ENCODE measurements around the gene WDCP. TPM values are rescaled to one million over a fixed set of nuclear protein-coding genes. Genes with fewer than 3 reads are reported as not detected.

WDCP gene
- total and polyA plus RNA-seq, 10 of the 15 experiments (the other 5 are each of a cell fraction or from before 2014, with no cell fraction given): 5.5 to 21.3 (median 13.2) TPM

DNA sequence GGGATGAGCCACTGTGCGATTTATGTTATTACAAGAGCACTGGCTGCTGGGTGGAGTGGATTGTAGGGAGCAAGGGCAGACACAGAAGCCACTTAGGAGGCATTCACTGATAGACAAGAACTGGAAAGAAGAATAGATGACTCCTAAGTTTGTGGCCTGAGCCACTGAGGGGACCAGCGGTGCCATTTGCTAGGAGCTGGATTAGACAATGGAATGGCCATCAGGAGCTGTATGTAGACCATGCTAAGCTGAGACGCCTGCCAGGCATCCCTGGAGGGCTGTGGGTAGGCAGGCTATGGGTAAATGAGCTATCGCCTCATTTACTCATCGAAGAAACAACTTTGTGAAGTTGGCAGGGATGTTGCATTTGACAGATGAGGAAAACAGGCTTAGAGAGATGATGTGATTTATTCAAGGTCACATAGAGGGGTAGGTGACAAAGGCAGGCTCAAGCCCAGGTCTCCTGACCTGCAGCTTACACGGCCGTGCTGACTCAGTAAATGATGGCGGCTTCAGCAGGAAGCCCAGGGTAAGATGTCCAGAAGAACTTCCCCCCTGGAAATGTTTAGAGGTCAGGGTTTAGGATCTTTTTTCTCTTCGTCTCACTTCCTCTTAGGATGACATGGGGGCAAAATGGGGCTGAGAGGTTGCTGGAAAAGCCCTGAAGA, 34.5 kb downstream of the WDCP start:
- Histone ChIP-seq H3K27ac (ENCODE audit: control insufficient read depth, insufficient read depth) (no peak overlapping the region), H3K9me3 (replicated peaks; ENCODE audit: control insufficient read depth, insufficient read depth, low read length) (no peaks in the 10 kb centered on the region), H3K9ac (ENCODE audit: control insufficient read depth, insufficient read depth, low read length) (no peak overlapping the region), H3K4me1 (ENCODE audit: control insufficient read depth, insufficient read depth, low read length) (no peaks in the 10 kb centered on the region), H4K20me1 (ENCODE audit: control insufficient read depth, insufficient read depth) (no peaks in the 10 kb centered on the region), H3K79me2 (ENCODE audit: control insufficient read depth, insufficient read depth, low read length) (no peaks in the 10 kb centered on the region), H3K4me3 (no peak overlapping the region), H3K36me3 (ENCODE audit: control insufficient read depth in 2 of 2, insufficient read depth in 2 of 2, low read length in 1 of 2) (no peaks in the 10 kb centered on the region), H3K4me2 (ENCODE audit: control insufficient read depth, insufficient read depth) (no peak overlapping the region), H3K27me3 (replicated peaks in 1 of 2; ENCODE audit: control insufficient read depth in 2 of 2, insufficient read depth in 2 of 2, low read length in 1 of 2) (peaks cover 3 to 16% of the 10 kb centered on the region in 2 experiments), H2AFZ (ENCODE audit: control insufficient read depth, low read depth, low read length) (no peak overlapping the region)
- 34% methylated on average over 9 of the region's 9 CpGs for WGBS (ENCODE audit: insufficient coverage, insufficient replicate concordance, low lambda C conversion rate, missing lambda C conversion rate)
- BruUV-seq (replicated peaks): no TSS peak
- CTCF ChIA-PET: interaction anchor here (1.1 to 1.3 kb wide), 2 partner anchors 72 kb away, joined by 3 read pairs; partner anchors contain the start of gene TP53I3
- DNase-seq (ENCODE audit: low read depth, low spot score) (no peak), ATAC-seq (no peak), FAIRE-seq (no peak)
- SMC1A ChIA-PET (ENCODE audit: uncharacterized antibody, unreplicated experiment): no interaction called here
- in situ Hi-C loops (cut with MboI) (no loop called here), intact Hi-C loops (cut with micrococcal nuclease; ENCODE audit: unreplicated experiment) (no loop called here)
- POLR2A ChIA-PET: no interaction called here
- RAD21 ChIA-PET (ENCODE audit: unreplicated experiment): no interaction called here
- TF ChIP-seq NFXL1 (IDR thresholded peaks at IDR 0.05; ENCODE audit: borderline replicate concordance): no peak
- TF ChIP-seq TBL1XR1 (IDR thresholded peaks at IDR 0.05; ENCODE audit: low read depth, low read length): no peak
- TF ChIP-seq MTA2 (IDR thresholded peaks at IDR 0.05; ENCODE audit: low read depth): no peak
- no peak for TF ChIP-seq E2F8 (IDR thresholded peaks at IDR 0.05; ENCODE audit: low read depth, partially characterized antibody)
- no peak for TF ChIP-seq SP1 (IDR thresholded peaks at IDR 0.05; ENCODE audit: low read depth, low read length)
- TF ChIP-seq POLR2AphosphoS2 (IDR thresholded peaks at IDR 0.05; ENCODE audit: low read depth, low read length): no peak
- no peak for TF ChIP-seq CTCF (IDR thresholded peaks at IDR 0.05 in 2 of 3, conservative IDR thresholded peaks at IDR 0.05 in 1 of 3; ENCODE audit: control insufficient read depth in 2 of 3, extremely low read depth in 1 of 3, insufficient read depth in 1 of 3, low read depth in 3 of 3, low read length in 3 of 3)
- TF ChIP-seq, protein P1, sequence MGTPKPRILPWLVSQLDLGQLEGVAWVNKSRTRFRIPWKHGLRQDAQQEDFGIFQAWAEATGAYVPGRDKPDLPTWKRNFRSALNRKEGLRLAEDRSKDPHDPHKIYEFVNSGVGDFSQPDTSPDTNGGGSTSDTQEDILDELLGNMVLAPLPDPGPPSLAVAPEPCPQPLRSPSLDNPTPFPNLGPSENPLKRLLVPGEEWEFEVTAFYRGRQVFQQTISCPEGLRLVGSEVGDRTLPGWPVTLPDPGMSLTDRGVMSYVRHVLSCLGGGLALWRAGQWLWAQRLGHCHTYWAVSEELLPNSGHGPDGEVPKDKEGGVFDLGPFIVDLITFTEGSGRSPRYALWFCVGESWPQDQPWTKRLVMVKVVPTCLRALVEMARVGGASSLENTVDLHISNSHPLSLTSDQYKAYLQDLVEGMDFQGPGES (IDR thresholded peaks at IDR 0.05): no peak
- TF ChIP-seq, protein P2, sequence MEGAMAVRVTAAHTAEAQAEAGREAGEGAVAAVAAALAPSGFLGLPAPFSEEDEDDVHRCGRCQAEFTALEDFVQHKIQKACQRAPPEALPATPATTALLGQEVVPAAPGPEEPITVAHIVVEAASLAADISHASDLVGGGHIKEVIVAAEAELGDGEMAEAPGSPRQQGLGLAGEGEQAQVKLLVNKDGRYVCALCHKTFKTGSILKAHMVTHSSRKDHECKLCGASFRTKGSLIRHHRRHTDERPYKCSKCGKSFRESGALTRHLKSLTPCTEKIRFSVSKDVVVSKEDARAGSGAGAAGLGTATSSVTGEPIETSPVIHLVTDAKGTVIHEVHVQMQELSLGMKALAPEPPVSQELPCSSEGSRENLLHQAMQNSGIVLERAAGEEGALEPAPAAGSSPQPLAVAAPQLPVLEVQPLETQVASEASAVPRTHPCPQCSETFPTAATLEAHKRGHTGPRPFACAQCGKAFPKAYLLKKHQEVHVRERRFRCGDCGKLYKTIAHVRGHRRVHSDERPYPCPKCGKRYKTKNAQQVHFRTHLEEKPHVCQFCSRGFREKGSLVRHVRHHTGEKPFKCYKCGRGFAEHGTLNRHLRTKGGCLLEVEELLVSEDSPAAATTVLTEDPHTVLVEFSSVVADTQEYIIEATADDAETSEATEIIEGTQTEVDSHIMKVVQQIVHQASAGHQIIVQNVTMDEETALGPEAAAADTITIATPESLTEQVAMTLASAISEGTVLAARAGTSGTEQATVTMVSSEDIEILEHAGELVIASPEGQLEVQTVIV (IDR thresholded peaks at IDR 0.05; ENCODE audit: borderline replicate concordance, partially characterized antibody): no peak
- no peak for TF ChIP-seq TARDBP (IDR thresholded peaks at IDR 0.05; ENCODE audit: borderline replicate concordance)
- TF ChIP-seq YY1 (IDR thresholded peaks at IDR 0.05; ENCODE audit: low read depth, low read length): no peak
- no peak for TF ChIP-seq HDAC2 (IDR thresholded peaks at IDR 0.05)
- TF ChIP-seq NR2F1 (conservative IDR thresholded peaks at IDR 0.05): no peak
- no peak for TF ChIP-seq WRNIP1 (IDR thresholded peaks at IDR 0.05; ENCODE audit: borderline replicate concordance, low read depth, low read length)
- no peak for TF ChIP-seq SRF (IDR thresholded peaks at IDR 0.05; ENCODE audit: low read depth in 2 of 2, low read length in 2 of 2)
- no peak for TF ChIP-seq RELA (IDR thresholded peaks at IDR 0.05; ENCODE audit: borderline replicate concordance, partially characterized antibody)
- TF ChIP-seq DPF2 (IDR thresholded peaks at IDR 0.05): no peak

Measured in GM12878 (cell line).